Sigmoid colon (tissue), 7 donors: Measurements from ENCODE around the gene WBP1. TPM values are rescaled to one million over a fixed set of nuclear protein-coding genes. Genes with fewer than 3 reads are reported as not detected.

ENCODE experiments used
- DNase-seq: peaks from one replicate; pipeline ENCODE4 v3.0.0-alpha.2; 2019
- H3K27ac ChIP-seq, 4 donors: fragments of 200-600 bp; sonication (generic); one replicate each; pipeline ENCODE4 v1.5.1; 2016 to 2019; ENCODE audit warnings: mild to moderate bottlenecking in 1 of 4
- H3K27me3 ChIP-seq, 3 donors: fragments of 200-600 bp; sonication (generic); one replicate each; pipeline ENCODE4 v1.5.1; 2019; ENCODE audit warnings: mild to moderate bottlenecking in 1 of 3
- H3K36me3 ChIP-seq, 4 donors: fragments of 200-600 bp; sonication (generic); one replicate each; pipeline ENCODE4 v1.5.1; 2016 to 2019
- H3K4me1 ChIP-seq, 4 donors: fragments of 200-600 bp; sonication (generic); one replicate each; pipeline ENCODE4 v1.5.1; 2017 to 2019
- H3K4me3 ChIP-seq, 4 donors: fragments of 200-600 bp; sonication (generic); one replicate each; pipeline ENCODE4 v1.5.1; 2017 to 2019; ENCODE audit warnings: mild to moderate bottlenecking in 2 of 4, moderate library complexity in 1 of 4
- H3K9me3 ChIP-seq, 4 donors: fragments of 200-600 bp in 3 of 4; sonication (generic) in 3 of 4; one replicate each; pipeline versions ENCODE4 v1.5.1 to v1.6.1; 2013 to 2019
- CTCF ChIP-seq, 4 experiments: fragments of 450-650 bp in 3 of 4; fragments of 200-600 bp in 1 of 4; IDR thresholded peaks; one replicate each; pipeline ENCODE4 v1.5.1; 2016 to 2019; ENCODE audit warnings: antibody characterized with exemption in 4 of 4, mild to moderate bottlenecking in 3 of 4, moderate library complexity in 2 of 4
- EP300 ChIP-seq, 4 donors: sonication (generic); formaldehyde crosslinking; IDR thresholded peaks; one replicate each; pipeline ENCODE4 v1.6.1; 2017; ENCODE audit warnings: antibody characterized with exemption in 4 of 4
- POLR2A ChIP-seq, 2 donors: fragments of 450-650 bp; IDR thresholded peaks; one replicate each; pipeline ENCODE4 v1.6.1; 2016; ENCODE audit warnings: antibody characterized with exemption in 2 of 2, mild to moderate bottlenecking in 2 of 2, moderate library complexity in 2 of 2
- POLR2AphosphoS5 ChIP-seq, 4 donors: sonication (generic); formaldehyde crosslinking; IDR thresholded peaks; one replicate each; pipeline ENCODE4 v1.6.1; 2017; ENCODE audit warnings: antibody characterized with exemption in 4 of 4
- WGBS, 2 donors: extraction: QIAGEN DNeasy Blood & Tissue Kit; methylation state at CpG; one replicate each; pipeline ENCODE4 v1.1.7; 2013; 5-methylcytosine and 5-hydroxymethylcytosine counted together
- intact Hi-C: fragments of 100-400 bp; cut with DNase I; formaldehyde crosslinking; loops from one replicate; pipeline ENCODE4 v1.15.1; 2023
- polyA plus RNA-seq, 3 donors: library from polyadenylated mRNA; stranded (reverse); fragments of 200-250 nt; gene quantifications; one replicate each; pipeline ENCODE4 v1.2.3, GENCODE V29; 2013
- total RNA-seq, 4 donors: library from RNA; depleted of rRNA; stranded (reverse); fragments of >200 nt; gene quantifications; one replicate each; pipeline ENCODE4 v1.1.0, GENCODE V29; 2016
- donor health status: healthy with polysubstance abuse.
- donor health status: Bipolar disorder and iron deficiency.
- donor health status: healthy.

WBP1 gene
- total and polyA plus RNA-seq, 7 donors = 59.2 to 89.2 (median 63.1) TPM

GRCh38 chr2:74488643-74489481 is 30.6 kb downstream of the WBP1 start:
- H3K27ac ChIP-seq = no peak overlapping the region
- no peaks in the 10 kb centered on the region for H3K27me3 ChIP-seq
- H3K4me1 ChIP-seq = peaks cover 0 to 8% (median 5%) of the 10 kb centered on the region in 4 donors
- H3K36me3 ChIP-seq = peaks cover 0 to 88% (median 46%) of the 10 kb centered on the region in 4 donors
- intact Hi-C loops = no loop called here
- TF ChIP-seq EP300 (IDR thresholded peaks at IDR 0.05) = no peak
- no peak overlapping the region for H3K4me3 ChIP-seq
- WGBS, 2 donors = 94 to 96% methylated on average over 9 of the region's 9 CpGs
- no peak for DNase-seq
- no peaks in the 10 kb centered on the region for H3K9me3 ChIP-seq

GRCh38 chr2:74489906-74490305 is 31.7 kb downstream of the WBP1 start:
- H3K36me3 ChIP-seq = peaks cover 0 to 94% (median 46%) of the 10 kb centered on the region in 4 donors
- intact Hi-C loops = no loop called here
- H3K4me1 ChIP-seq = no peaks in the 10 kb centered on the region
- WGBS, 2 donors = 95 to 97% methylated on average over 9 of the region's 9 CpGs
- no peak overlapping the region for H3K27ac ChIP-seq
- no peak overlapping the region for H3K4me3 ChIP-seq
- no peaks in the 10 kb centered on the region for H3K9me3 ChIP-seq
- DNase-seq = no peak
- TF ChIP-seq CTCF (IDR thresholded peaks at IDR 0.05) (no peak), POLR2AphosphoS5 (IDR thresholded peaks at IDR 0.05) (no peak), POLR2A (IDR thresholded peaks at IDR 0.05) (no peak), EP300 (IDR thresholded peaks at IDR 0.05) (no peak)
- no peaks in the 10 kb centered on the region for H3K27me3 ChIP-seq

- no peaks in the 10 kb centered on the region for H3K9me3 ChIP-seq
- H3K4me1 ChIP-seq = no peaks in the 10 kb centered on the region
- intact Hi-C loops = no loop called here
- peaks cover 0 to 3% (median 0%) of the 10 kb centered on the region in 3 donors for H3K27me3 ChIP-seq
- 92 to 95% methylated on average over 12 of the region's 12 CpGs for WGBS, 2 donors
- TF ChIP-seq POLR2AphosphoS5 (IDR thresholded peaks at IDR 0.05) = no peak
- TF ChIP-seq CTCF (IDR thresholded peaks at IDR 0.05) = no peak
- TF ChIP-seq EP300 (IDR thresholded peaks at IDR 0.05) = no peak
- no peak for TF ChIP-seq POLR2A (IDR thresholded peaks at IDR 0.05)
- no peak overlapping the region for H3K27ac ChIP-seq
- H3K4me3 ChIP-seq = no peak overlapping the region
- H3K36me3 ChIP-seq = peaks cover 0 to 74% (median 43%) of the 10 kb centered on the region in 4 donors
- DNase-seq = no peak
Observed at GRCh38 chr2:74491648-74492544, 33.7 kb downstream of the WBP1 start.

- no peak for DNase-seq
- Histone ChIP-seq H3K4me3 (no peak overlapping the region), H3K4me1 (peaks cover 0 to 12% (median 12%) of the 10 kb centered on the region in 4 donors), H3K27ac (no peak overlapping the region), H3K36me3 (peaks cover 0 to 59% (median 37%) of the 10 kb centered on the region in 4 donors), H3K9me3 (no peaks in the 10 kb centered on the region), H3K27me3 (peaks cover 8 to 20% (median 14%) of the 10 kb centered on the region in 3 donors)
- intact Hi-C loops = no loop called here
- TF ChIP-seq POLR2A (IDR thresholded peaks at IDR 0.05) = no peak
- TF ChIP-seq POLR2AphosphoS5 (IDR thresholded peaks at IDR 0.05) = no peak
- no peak for TF ChIP-seq EP300 (IDR thresholded peaks at IDR 0.05)
- TF ChIP-seq CTCF (IDR thresholded peaks at IDR 0.05) = no peak
- 92 to 94% methylated on average over 3 of the region's 3 CpGs for whole genome bisulfite sequencing, 2 donors
Observed at GRCh38 chr2:74493546-74493945, 35.3 kb downstream of the WBP1 start.

- Histone ChIP-seq H3K4me3 (no peak overlapping the region), H3K9me3 (no peaks in the 10 kb centered on the region), H3K27me3 (peaks cover 27 to 39% (median 31%) of the 10 kb centered on the region in 3 donors), H3K27ac (no peak overlapping the region), H3K4me1 (peaks cover 0 to 27% (median 25%) of the 10 kb centered on the region in 4 donors), H3K36me3 (peaks cover 0 to 41% (median 29%) of the 10 kb centered on the region in 4 donors)
- no peak for DNase-seq
- WGBS, 2 donors = 89 to 96% methylated on average over 1 of the region's 1 CpG
- no peak for TF ChIP-seq POLR2A (IDR thresholded peaks at IDR 0.05)
- TF ChIP-seq POLR2AphosphoS5 (IDR thresholded peaks at IDR 0.05) = no peak
- no peak for TF ChIP-seq EP300 (IDR thresholded peaks at IDR 0.05)
- TF ChIP-seq CTCF (IDR thresholded peaks at IDR 0.05) = no peak
- intact Hi-C loops = no loop called here
Observed at GRCh38 chr2:74495440-74495839, 37.2 kb downstream of the WBP1 start.
